ENCODE data around the gene MRE11. TPM values are rescaled to one million over a fixed set of nuclear protein-coding genes. Genes with fewer than 3 reads are reported as not detected.

Gene MRE11
- total and polyA plus RNA-seq, 2 donors (not counting 1 experiment from before 2014, with no cell fraction given) = 5.7 to 53.5 TPM

- no peak overlapping the region for H3K4me3 ChIP-seq (ENCODE audit: control extremely low read depth in 1 of 5, extremely low read depth in 1 of 5, insufficient read depth in 1 of 5, low read depth in 2 of 5, low read length in 4 of 5)
These were observed 39.3 kb downstream of the MRE11 start for GRCh38 chr11:94454301-94454700.

GRCh38 chr11:94452988-94453387 lies 40.7 kb downstream of the MRE11 start:
- peaks cover 2% of the 10 kb centered on the region for H3K9me3 Mint-ChIP-seq (ENCODE audit: insufficient read depth)
- no peaks in the 10 kb centered on the region for H3K4me1 Mint-ChIP-seq
- POLR2A ChIA-PET = no interaction called here
- Histone ChIP-seq H3K27ac (ENCODE audit: low read length in 2 of 2) (no peak overlapping the region), H2AFZ (ENCODE audit: insufficient read depth, low read depth, low read length, poor library complexity, severe bottlenecking) (no peak overlapping the region), H3K79me2 (ENCODE audit: control insufficient read depth, insufficient read depth, low read length) (no peaks in the 10 kb centered on the region), H4K20me1 (ENCODE audit: control insufficient read depth, insufficient read depth, low read length, poor library complexity, severe bottlenecking) (no peaks in the 10 kb centered on the region), H3K4me2 (replicated peaks; ENCODE audit: low read depth, low read length, poor library complexity, severe bottlenecking) (no peak overlapping the region), H3K4me3 (ENCODE audit: control extremely low read depth in 1 of 5, extremely low read depth in 1 of 5, insufficient read depth in 1 of 5, low read depth in 2 of 5, low read length in 4 of 5) (no peak overlapping the region), H3K36me3 (replicated peaks in 1 of 2; ENCODE audit: control extremely low read depth in 1 of 2, control insufficient read depth in 1 of 2, extremely low read depth in 1 of 2, insufficient read depth in 2 of 2, low read length in 1 of 2) (peaks cover 6 to 8% of the 10 kb centered on the region in 2 experiments), H3K9me3 (ENCODE audit: control extremely low read depth in 1 of 3, control insufficient read depth in 2 of 3, insufficient read depth in 1 of 3, low read length in 2 of 3) (no peaks in the 10 kb centered on the region), H3K27me3 (replicated peaks in 1 of 4; ENCODE audit: control extremely low read depth in 1 of 4, control insufficient read depth in 3 of 4, insufficient read depth in 4 of 4, low read length in 3 of 4) (no peaks in the 10 kb centered on the region), H3K4me1 (ENCODE audit: control insufficient read depth in 2 of 2, insufficient read depth in 2 of 2, low read length in 2 of 2) (no peaks in the 10 kb centered on the region), H3K9ac (ENCODE audit: low read length) (no peak overlapping the region)
- TF ChIP-seq CTCF (IDR thresholded peaks at IDR 0.05) = no peak
- no peak for TF ChIP-seq EZH2 (IDR thresholded peaks at IDR 0.05; ENCODE audit: borderline replicate concordance, insufficient read depth, low read depth, low read length, poor library complexity, severe bottlenecking)
- no peak overlapping the region for H3K4me3 Mint-ChIP-seq
- whole genome bisulfite sequencing (ENCODE audit: insufficient coverage) = no CpG with 5 or more reads among the region's 2 CpGs
- CTCF ChIA-PET = no interaction called here
- H3K27ac Mint-ChIP-seq = no peak overlapping the region
- ATAC-seq (ENCODE audit: low read depth) (no peak), DNase-seq (no peak)
- intact Hi-C loops (cut with micrococcal nuclease) = no loop called here
- no peaks in the 10 kb centered on the region for H3K27me3 Mint-ChIP-seq

More at GRCh38 chr11:94454301-94454700, 39.3 kb downstream of the MRE11 start:
- Mint-ChIP-seq H3K4me3 (no peak overlapping the region), H3K27ac (no peak overlapping the region), H3K27me3 (no peaks in the 10 kb centered on the region), H3K9me3 (ENCODE audit: insufficient read depth) (peaks cover 2% of the 10 kb centered on the region), H3K4me1 (no peaks in the 10 kb centered on the region)
- ChIA-PET POLR2A (no interaction called here), CTCF (interaction anchor here (0.7 kb wide), 1 partner anchor 1864 kb away, joined by 4 read pairs; no protein-coding TSS in a partner anchor)
- Histone ChIP-seq H3K4me2 (replicated peaks; ENCODE audit: low read depth, low read length, poor library complexity, severe bottlenecking) (no peak overlapping the region), H3K27ac (ENCODE audit: low read length in 2 of 2) (no peak overlapping the region), H3K9me3 (ENCODE audit: control extremely low read depth in 1 of 3, control insufficient read depth in 2 of 3, insufficient read depth in 1 of 3, low read length in 2 of 3) (no peaks in the 10 kb centered on the region), H3K27me3 (replicated peaks in 1 of 4; ENCODE audit: control extremely low read depth in 1 of 4, control insufficient read depth in 3 of 4, insufficient read depth in 4 of 4, low read length in 3 of 4) (no peaks in the 10 kb centered on the region), H3K9ac (ENCODE audit: low read length) (no peak overlapping the region), H4K20me1 (ENCODE audit: control insufficient read depth, insufficient read depth, low read length, poor library complexity, severe bottlenecking) (no peaks in the 10 kb centered on the region), H3K4me1 (ENCODE audit: control insufficient read depth in 2 of 2, insufficient read depth in 2 of 2, low read length in 2 of 2) (no peaks in the 10 kb centered on the region), H2AFZ (ENCODE audit: insufficient read depth, low read depth, low read length, poor library complexity, severe bottlenecking) (no peak overlapping the region), H3K36me3 (replicated peaks in 1 of 2; ENCODE audit: control extremely low read depth in 1 of 2, control insufficient read depth in 1 of 2, extremely low read depth in 1 of 2, insufficient read depth in 2 of 2, low read length in 1 of 2) (peaks cover 6 to 8% of the 10 kb centered on the region in 2 experiments), H3K79me2 (ENCODE audit: control insufficient read depth, insufficient read depth, low read length) (no peaks in the 10 kb centered on the region)
- WGBS (ENCODE audit: insufficient coverage) = no CpG with 5 or more reads among the region's 2 CpGs
- intact Hi-C loops (cut with micrococcal nuclease) = no loop called here
- TF ChIP-seq EZH2 (IDR thresholded peaks at IDR 0.05; ENCODE audit: borderline replicate concordance, insufficient read depth, low read depth, low read length, poor library complexity, severe bottlenecking) (no peak), CTCF (IDR thresholded peaks at IDR 0.05) (no peak)
- ATAC-seq (ENCODE audit: low read depth) (no peak), DNase-seq (no peak)

Measured in B cell (primary cell).